Keratinocyte (primary cell): ENCODE data around the gene ANKS1B.

Experiments
- EZH2 ChIP-seq: IDR thresholded peaks from one replicate; pipeline ENCODE4 v1.6.1; 2012; ENCODE audit warnings: inconsistent platforms, mild to moderate bottlenecking, low read length, moderate library complexity
- TF ChIP-seq, protein P1 (sequence below), 3 experiments: IDR thresholded peaks in 1 of 3; conservative IDR thresholded peaks in 1 of 3; optimal IDR thresholded peaks in 1 of 3; 2 replicates in 2 of 3; 3 replicates in 1 of 3; pipeline versions ENCODE3 to v1.5.1; 2011; ENCODE audit warnings: low read length in 3 of 3, mild to moderate bottlenecking in 3 of 3, moderate library complexity in 2 of 3, control low read depth in 1 of 3, inconsistent platforms in 1 of 3; ENCODE audit not compliant: insufficient read depth in 2 of 3; ENCODE audit errors: extremely low read depth in 1 of 3

- TF ChIP-seq, protein P1, sequence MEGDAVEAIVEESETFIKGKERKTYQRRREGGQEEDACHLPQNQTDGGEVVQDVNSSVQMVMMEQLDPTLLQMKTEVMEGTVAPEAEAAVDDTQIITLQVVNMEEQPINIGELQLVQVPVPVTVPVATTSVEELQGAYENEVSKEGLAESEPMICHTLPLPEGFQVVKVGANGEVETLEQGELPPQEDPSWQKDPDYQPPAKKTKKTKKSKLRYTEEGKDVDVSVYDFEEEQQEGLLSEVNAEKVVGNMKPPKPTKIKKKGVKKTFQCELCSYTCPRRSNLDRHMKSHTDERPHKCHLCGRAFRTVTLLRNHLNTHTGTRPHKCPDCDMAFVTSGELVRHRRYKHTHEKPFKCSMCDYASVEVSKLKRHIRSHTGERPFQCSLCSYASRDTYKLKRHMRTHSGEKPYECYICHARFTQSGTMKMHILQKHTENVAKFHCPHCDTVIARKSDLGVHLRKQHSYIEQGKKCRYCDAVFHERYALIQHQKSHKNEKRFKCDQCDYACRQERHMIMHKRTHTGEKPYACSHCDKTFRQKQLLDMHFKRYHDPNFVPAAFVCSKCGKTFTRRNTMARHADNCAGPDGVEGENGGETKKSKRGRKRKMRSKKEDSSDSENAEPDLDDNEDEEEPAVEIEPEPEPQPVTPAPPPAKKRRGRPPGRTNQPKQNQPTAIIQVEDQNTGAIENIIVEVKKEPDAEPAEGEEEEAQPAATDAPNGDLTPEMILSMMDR (optimal IDR thresholded peaks at IDR 0.05 in 1 of 3, IDR thresholded peaks at IDR 0.05 in 1 of 3, conservative IDR thresholded peaks at IDR 0.05 in 1 of 3; ENCODE audit: extremely low read depth in 1 of 3, insufficient read depth in 2 of 3, low read length in 3 of 3): no peak
- TF ChIP-seq EZH2: no peak
Measured at GRCh38 chr12:98885778-98886177, 1099.0 kb downstream of the ANKS1B start.
